WTC11 (cell line): ENCODE data around the gene ZNF622. TPM values are rescaled to one million over a fixed set of nuclear protein-coding genes. Genes with fewer than 3 reads are reported as not detected.

Source experiments
- ATAC-seq: fragments of 200-7000 bp; cut with Tn5 transposase; 2 replicates; pipeline ENCODE4 v1.10.0; 2021; ENCODE audit warnings: mild to moderate bottlenecking, moderate library complexity
- CTCF ChIA-PET: fragments of 300-600 bp; sonication (Branson Sonifier 250); formaldehyde crosslinking; loops from one replicate; lab custom pipeline; 2021; ENCODE audit warnings: antibody characterized with exemption; lab: Charles Lee
- POLR2A ChIA-PET: fragments of 350-600 bp; sonication (Branson Sonifier 250); formaldehyde crosslinking; loops from one replicate; lab custom pipeline; 2021; ENCODE audit warnings: antibody characterized with exemption; lab: Charles Lee
- DNase-seq: peaks from one replicate; pipeline ENCODE4 v3.0.0; 2021; ENCODE audit warnings: low spot score
- H3K27ac Mint-ChIP-seq: 2 replicates; pipeline ENCODE4 v1.8.0; 2021; ENCODE audit warnings: mixed read lengths
- H3K27me3 Mint-ChIP-seq: 2 replicates; pipeline ENCODE4 v1.8.0; 2021; ENCODE audit warnings: low read depth, mild to moderate bottlenecking, moderate library complexity, mixed read lengths
- H3K36me3 Mint-ChIP-seq: 2 replicates; pipeline ENCODE4 v1.8.0; 2021; ENCODE audit warnings: mixed read lengths
- H3K4me1 Mint-ChIP-seq: 2 replicates; pipeline ENCODE4 v1.8.0; 2022; ENCODE audit warnings: mixed read lengths
- H3K4me3 Mint-ChIP-seq: 2 replicates; pipeline ENCODE4 v1.8.0; 2021; ENCODE audit warnings: mild to moderate bottlenecking, moderate library complexity, mixed read lengths
- H3K9me3 Mint-ChIP-seq: 2 replicates; pipeline ENCODE4 v1.8.0; 2021; ENCODE audit warnings: mixed read lengths
- ATF1 ChIP-seq: sonication (generic); formaldehyde crosslinking; IDR thresholded peaks from 2 replicates; pipeline ENCODE4 v1.8.1; 2023; ENCODE audit warnings: mild to moderate bottlenecking, moderate library complexity, missing genetic modification reagents
- ATF2 ChIP-seq: sonication (generic); formaldehyde crosslinking; IDR thresholded peaks from 2 replicates; pipeline ENCODE4 v1.8.1; 2022; ENCODE audit warnings: low read depth, missing genetic modification reagents, borderline replicate concordance
- CDX4 ChIP-seq: fragments of 250-450 bp; sonication (Bioruptor Pico); IDR thresholded peaks from 2 replicates; pipeline ENCODE4 v1.9.0; 2021; ENCODE audit warnings: moderate library complexity, mild to moderate bottlenecking, inconsistent platforms, borderline replicate concordance
- E2F5 ChIP-seq: sonication (generic); formaldehyde crosslinking; IDR thresholded peaks from 2 replicates; pipeline ENCODE4 v1.8.1; 2022; ENCODE audit warnings: mild to moderate bottlenecking, moderate library complexity, missing genetic modification reagents
- ERG ChIP-seq: fragments of 250-450 bp; sonication (Bioruptor Pico); IDR thresholded peaks from 2 replicates; pipeline ENCODE4 v1.8.0; 2021; ENCODE audit warnings: mild to moderate bottlenecking
- ESRRA ChIP-seq: sonication (generic); formaldehyde crosslinking; IDR thresholded peaks from 2 replicates; pipeline ENCODE4 v1.8.1; 2022; ENCODE audit warnings: mild to moderate bottlenecking, missing genetic modification reagents, borderline replicate concordance
- ETV6 ChIP-seq: sonication (generic); formaldehyde crosslinking; IDR thresholded peaks from 2 replicates; pipeline ENCODE4 v1.8.1; 2022; ENCODE audit warnings: mild to moderate bottlenecking, missing genetic modification reagents
- HMGA2 ChIP-seq: fragments of 250-450 bp; sonication (Bioruptor Pico); IDR thresholded peaks from 2 replicates; pipeline ENCODE4 v1.4.0; 2021; ENCODE audit warnings: mild to moderate bottlenecking, moderate library complexity
- IRF1 ChIP-seq: sonication (generic); formaldehyde crosslinking; IDR thresholded peaks from 2 replicates; pipeline ENCODE4 v1.8.0; 2023; ENCODE audit warnings: missing genetic modification reagents
- MXD4 ChIP-seq: fragments of 250-450 bp; sonication (Bioruptor Pico); IDR thresholded peaks from 2 replicates; pipeline ENCODE4 v1.8.0; 2021; ENCODE audit warnings: mild to moderate bottlenecking, moderate library complexity, borderline replicate concordance
- SMAD3 ChIP-seq: sonication (generic); formaldehyde crosslinking; IDR thresholded peaks from 2 replicates; pipeline ENCODE4 v1.8.0; 2022; ENCODE audit warnings: missing genetic modification reagents, mild to moderate bottlenecking, borderline replicate concordance
- TCF7 ChIP-seq: sonication (generic); formaldehyde crosslinking; IDR thresholded peaks from 2 replicates; pipeline ENCODE4 v1.8.0; 2022; ENCODE audit warnings: mild to moderate bottlenecking, low read depth, missing genetic modification reagents, moderate library complexity
- TEAD1 ChIP-seq: sonication (generic); formaldehyde crosslinking; IDR thresholded peaks from 2 replicates; pipeline ENCODE4 v1.8.0; 2022; ENCODE audit warnings: mild to moderate bottlenecking, missing genetic modification reagents
- TEAD4 ChIP-seq: sonication (generic); formaldehyde crosslinking; IDR thresholded peaks from 2 replicates; pipeline ENCODE4 v1.8.0; 2022; ENCODE audit warnings: mild to moderate bottlenecking, missing genetic modification reagents
- ZMAT4 ChIP-seq: fragments of 250-450 bp; sonication (Bioruptor Pico); IDR thresholded peaks from 2 replicates; pipeline ENCODE4 v1.9.0; 2021; ENCODE audit warnings: mild to moderate bottlenecking
- ZNF263 ChIP-seq: sonication (generic); formaldehyde crosslinking; IDR thresholded peaks from 2 replicates; pipeline ENCODE4 v1.8.1; 2022; ENCODE audit warnings: low read depth, mild to moderate bottlenecking, moderate library complexity, missing genetic modification reagents
- ZNF416 ChIP-seq: fragments of 250-450 bp; sonication (Bioruptor Pico); IDR thresholded peaks from 2 replicates; pipeline ENCODE4 v1.9.0; 2021; ENCODE audit warnings: mild to moderate bottlenecking, inconsistent platforms
- ZNF512 ChIP-seq: sonication (generic); formaldehyde crosslinking; IDR thresholded peaks from 2 replicates; pipeline ENCODE4 v1.8.1; 2022; ENCODE audit warnings: missing genetic modification reagents, borderline replicate concordance
- ZSCAN18 ChIP-seq: fragments of 250-450 bp; sonication (Bioruptor Pico); IDR thresholded peaks from 2 replicates; pipeline ENCODE4 v2.1.2; 2022; ENCODE audit warnings: mild to moderate bottlenecking, moderate library complexity
- total RNA-seq: library from RNA; stranded (reverse); gene quantifications from 3 replicates; pipeline ENCODE4 v1.2.3, GENCODE V29; 2021

ZNF622 gene
- total RNA-seq, 1 experiment from 2014 or later = 37.9 TPM

GRCh38 chr5:16471387-16471786 is 5.8 kb upstream of the ZNF622 start:
- H3K4me1 Mint-ChIP-seq = peaks cover 13% of the 10 kb centered on the region
- no peak for DNase-seq
- POLR2A ChIA-PET = no interaction called here

GRCh38 chr5:16467363-16468219 is 2.0 kb upstream of the ZNF622 start:
- Mint-ChIP-seq H3K27me3 (no peaks in the 10 kb centered on the region), H3K9me3 (no peaks in the 10 kb centered on the region), H3K4me1 (peaks cover 29% of the 10 kb centered on the region), H3K36me3 (peaks cover 13% of the 10 kb centered on the region), H3K4me3 (peak overlapping the region; percentile 97), H3K27ac (no peak overlapping the region; the same call in 1 of the 2 replicates)
- POLR2A ChIA-PET = interaction anchor here (0.5 kb wide), 2 partner anchors 262 to 290 kb away, joined by 3 to 5 read pairs; no protein-coding TSS in a partner anchor
- DNase-seq (no peak), ATAC-seq (no peak)
- CTCF ChIA-PET = no interaction called here
- TF ChIP-seq E2F5 = no peak
- no peak for TF ChIP-seq MXD4 (CRISPR knock-in tag)
- no peak for TF ChIP-seq ZNF263 (CRISPR knock-in tag)
- TF ChIP-seq IRF1 = no peak
- no peak for TF ChIP-seq ETV6
- TF ChIP-seq ZMAT4 (CRISPR knock-in tag) = no peak
- no peak for TF ChIP-seq TCF7 (CRISPR knock-in tag)
- TF ChIP-seq ATF2 = no peak
- no peak for TF ChIP-seq ATF1 (CRISPR knock-in tag)
- no peak for TF ChIP-seq ESRRA (CRISPR knock-in tag)

More at GRCh38 chr5:16471387-16471786, 5.8 kb upstream of the ZNF622 start:
- CTCF ChIA-PET = interaction anchor here (1.4 kb wide), 1 partner anchor 81 kb away, joined by 4 read pairs; no protein-coding TSS in a partner anchor
- Mint-ChIP-seq H3K36me3 (no peaks in the 10 kb centered on the region), H3K27ac (no peak overlapping the region), H3K27me3 (no peaks in the 10 kb centered on the region), H3K4me3 (no peak overlapping the region), H3K9me3 (0 out of 2 replicates have a peak, but pooled peaks cover 4% of the 10 kb centered on the region)
- TF ChIP-seq SMAD3 (CRISPR knock-in tag) (no peak), ZNF416 (no peak), ZNF512 (CRISPR knock-in tag) (no peak), IRF1 (no peak), HMGA2 (CRISPR knock-in tag) (no peak), TEAD4 (CRISPR knock-in tag) (no peak), TEAD1 (CRISPR knock-in tag) (no peak), ZNF263 (CRISPR knock-in tag) (no peak), ZSCAN18 (CRISPR knock-in tag) (no peak), CDX4 (no peak), ERG (CRISPR knock-in tag) (no peak)
- ATAC-seq = no peak
